Ureter (tissue), 1 donor: ENCODE results near the gene OS9. TPM values are rescaled to one million over a fixed set of nuclear protein-coding genes. Genes with fewer than 3 reads are reported as not detected.
"Not testable (repeated sequence)": the region's sequence is repeated elsewhere in the genome, so short reads cannot be mapped to it uniquely, and the experiment has no call there.

Experiments used
- DNase-seq: peaks from one replicate; pipeline ENCODE4 v3.0.0-alpha.2; 2020; ENCODE audit warnings: low spot score
- total RNA-seq: library from RNA; stranded (reverse); gene quantifications from one replicate; pipeline ENCODE4 v1.2.4, GENCODE V29; 2023
- donor health status: DM: yes; HTN: yes; CAD: no.

Gene OS9
- total RNA-seq, 1 donor from 2014 or later = 201 TPM

DNA sequence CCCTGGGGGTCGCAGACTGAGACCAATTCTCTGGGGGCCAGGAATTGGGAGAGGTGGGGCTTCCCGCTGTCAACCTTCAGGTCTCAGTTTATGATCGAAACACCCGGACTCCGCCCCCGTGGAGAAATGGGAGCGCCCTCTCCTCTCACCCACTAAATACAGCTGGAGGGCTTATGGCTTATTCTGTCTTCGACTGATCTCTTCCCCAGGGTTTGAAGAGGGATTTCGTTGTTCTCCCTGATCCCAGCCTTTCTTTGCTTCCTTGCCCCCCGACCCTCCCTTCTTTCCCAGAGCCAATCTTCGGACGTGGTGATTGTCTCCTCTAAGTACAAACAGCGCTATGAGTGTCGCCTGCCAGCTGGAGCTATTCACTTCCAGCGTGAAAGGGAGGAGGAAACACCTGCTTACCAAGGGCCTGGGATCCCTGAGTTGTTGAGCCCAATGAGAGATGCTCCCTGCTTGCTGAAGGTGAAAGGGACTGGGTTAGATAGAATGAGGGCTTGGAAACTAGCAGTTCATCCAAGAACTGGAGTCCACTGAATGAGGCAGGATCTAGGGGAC, 607 bp downstream of the OS9 start:
- no peak for DNase-seq

DNA sequence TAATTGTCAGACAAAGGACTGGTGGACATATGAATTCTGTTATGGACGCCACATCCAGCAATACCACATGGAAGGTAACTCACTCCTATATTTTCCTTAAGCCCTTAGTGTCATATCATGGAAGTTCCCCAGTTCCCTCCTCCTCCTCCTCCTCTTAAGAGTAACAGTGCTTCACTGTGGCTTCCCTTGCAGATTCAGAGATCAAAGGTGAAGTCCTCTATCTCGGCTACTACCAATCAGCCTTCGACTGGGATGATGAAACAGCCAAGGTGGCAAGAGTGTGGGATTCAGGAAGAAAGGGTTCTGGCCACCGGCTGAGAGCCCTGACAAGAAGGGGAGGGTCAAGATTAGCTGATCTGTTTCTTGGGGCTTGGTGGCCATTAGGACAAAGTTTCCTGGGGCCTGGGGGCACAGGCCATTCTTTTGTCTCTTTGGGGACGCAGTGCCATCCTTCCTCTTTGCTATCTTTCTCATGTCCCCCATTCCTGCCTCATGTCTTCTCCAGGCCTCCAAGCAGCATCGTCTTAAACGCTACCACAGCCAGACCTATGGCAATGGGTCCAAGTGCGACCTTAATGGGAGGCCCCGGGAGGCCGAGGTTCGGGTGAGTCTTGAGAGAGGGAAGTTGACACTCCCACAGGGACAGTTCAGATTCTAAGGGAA, 2.0 kb downstream of the OS9 start:
- no peak for DNase-seq

DNA sequence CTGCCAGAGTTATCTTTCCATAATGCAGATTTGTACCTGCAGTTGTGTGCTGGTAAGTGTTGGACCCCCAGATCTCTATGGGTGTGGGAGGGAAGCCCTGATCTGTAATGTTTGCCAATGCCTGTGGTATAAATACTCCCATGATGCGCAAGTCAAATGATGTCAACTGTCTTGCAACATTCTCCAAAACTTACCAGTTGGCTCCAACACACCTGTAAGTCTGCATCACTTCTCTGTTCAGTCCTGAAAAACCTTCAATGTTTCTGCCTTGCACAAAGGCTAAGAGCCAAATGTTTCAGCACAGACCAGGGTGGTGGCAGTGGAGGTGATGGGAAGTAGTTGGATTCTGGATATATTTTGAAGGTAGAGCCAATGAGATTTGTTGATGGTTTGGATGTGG, 3.1 kb downstream of the OS9 start:
- no peak for DNase-seq

DNA sequence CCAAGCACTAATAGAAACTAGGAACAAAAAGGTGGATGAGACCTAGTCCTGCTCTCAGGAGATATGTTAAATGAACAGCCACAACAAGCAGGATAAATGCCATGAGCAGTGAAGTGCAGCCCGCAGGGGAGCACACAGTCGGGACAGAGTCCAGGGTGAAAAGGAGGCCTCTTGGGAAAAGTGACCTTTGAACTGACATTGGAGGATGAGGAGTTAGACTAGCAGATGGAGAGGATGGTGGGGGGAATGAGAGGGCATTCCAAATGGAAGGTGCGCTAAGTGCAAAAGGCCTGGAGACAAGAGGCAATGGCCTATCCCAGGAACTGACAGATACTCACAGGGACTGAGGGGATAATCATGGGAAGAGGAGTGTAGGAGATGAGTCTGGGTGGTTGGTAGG, 4.5 kb downstream of the OS9 start:
- no peak for DNase-seq

DNA sequence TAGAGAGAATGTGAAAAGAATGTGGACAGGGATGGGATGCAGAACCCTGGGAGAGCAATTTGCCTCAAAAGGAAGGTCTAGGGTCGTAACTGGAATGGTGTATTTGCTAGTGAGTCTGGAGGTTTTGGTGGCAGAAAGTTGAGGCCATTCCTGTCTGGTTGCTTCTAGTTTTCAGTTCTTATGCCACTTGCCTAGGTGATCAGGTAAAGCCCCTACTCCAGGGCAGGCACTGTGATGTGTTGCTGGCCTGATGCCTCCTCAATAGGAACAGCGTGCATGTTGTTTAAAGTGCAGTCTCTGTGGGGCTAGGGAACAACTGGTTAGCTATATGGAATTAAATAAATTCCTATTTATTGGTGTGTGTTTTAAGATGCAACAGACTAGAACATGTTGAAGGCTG, 6.4 kb downstream of the OS9 start:
- no peak for DNase-seq

DNA sequence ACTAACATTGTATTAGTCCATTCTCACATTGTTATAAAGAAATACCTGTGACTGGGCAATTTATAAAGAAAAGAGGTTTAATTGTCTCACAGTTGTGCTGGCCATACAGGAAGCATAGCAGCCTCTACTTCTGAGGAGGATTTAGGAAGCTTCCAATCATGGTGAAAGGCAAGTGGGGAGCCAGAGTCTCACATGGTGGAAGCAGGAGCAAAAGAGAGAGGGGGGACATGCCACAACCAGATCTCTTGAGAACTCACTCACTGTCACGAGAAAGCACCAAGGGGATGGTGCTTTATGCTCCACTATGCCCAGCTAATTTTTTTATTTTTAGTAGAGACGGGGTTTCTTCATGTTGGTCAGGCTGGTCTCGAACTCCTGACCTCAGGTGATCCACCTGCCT, 13.3 kb downstream of the OS9 start:
- no peak for DNase-seq

DNA sequence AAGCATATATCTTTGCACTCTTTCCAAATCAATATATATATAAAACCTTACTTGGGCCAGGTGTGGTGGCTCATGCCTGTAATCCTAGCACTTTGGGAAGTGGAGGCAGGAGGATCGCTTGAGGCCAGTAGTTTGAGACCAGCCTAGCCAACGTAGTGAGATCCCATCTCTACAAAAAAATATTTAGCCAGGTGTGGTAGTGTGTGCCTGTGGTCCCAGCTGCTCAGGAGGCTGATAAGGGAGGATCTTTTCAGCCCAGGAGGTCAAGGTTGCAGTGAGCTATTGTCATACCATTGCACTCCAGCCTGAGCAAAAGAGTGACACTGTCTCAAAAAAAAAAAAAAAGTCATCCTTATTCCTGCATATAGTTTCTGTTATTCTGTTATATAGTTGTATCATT, 14.4 kb downstream of the OS9 start:
- DNase-seq = no peak

DNA sequence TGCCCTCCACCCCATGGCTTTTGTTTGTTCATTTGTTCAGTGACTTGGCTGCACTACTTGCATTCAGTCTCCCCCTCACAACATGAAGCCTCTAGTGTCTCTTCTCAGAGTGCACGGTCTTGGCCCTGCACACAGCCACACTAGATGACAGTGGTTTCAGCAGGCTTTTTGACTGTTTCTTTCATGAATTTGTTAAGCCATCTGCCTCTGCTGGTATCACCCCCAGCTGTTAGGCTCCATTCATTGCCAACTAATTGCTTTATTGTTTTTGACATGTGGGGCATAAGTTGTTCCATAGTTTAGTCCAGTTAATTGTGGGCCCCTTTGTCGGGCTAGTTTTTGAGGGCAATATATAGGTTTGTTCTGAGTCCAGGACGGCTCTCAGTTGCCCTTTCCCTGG, 18.8 kb downstream of the OS9 start:
- no peak for DNase-seq

DNA sequence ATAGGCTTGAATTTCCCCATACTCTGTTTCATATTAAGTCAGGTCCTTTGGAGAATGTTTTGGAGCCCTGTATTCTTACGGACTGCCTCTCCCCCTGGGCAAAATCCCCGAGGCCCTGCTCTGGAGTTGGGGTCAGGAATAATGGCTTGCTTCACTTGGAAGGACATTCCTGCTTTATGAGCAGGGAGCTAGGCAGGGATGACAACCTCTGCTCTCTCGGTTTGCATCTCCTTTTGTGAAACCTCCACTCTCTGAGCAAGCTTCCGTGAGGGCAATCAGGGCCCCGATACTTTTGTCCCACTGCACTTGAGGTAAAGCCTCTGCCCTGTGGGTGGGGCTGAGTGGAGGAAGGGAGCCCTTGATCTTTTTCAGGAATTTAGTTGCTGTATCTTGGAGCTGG, 19.3 kb downstream of the OS9 start:
- no peak for DNase-seq

DNA sequence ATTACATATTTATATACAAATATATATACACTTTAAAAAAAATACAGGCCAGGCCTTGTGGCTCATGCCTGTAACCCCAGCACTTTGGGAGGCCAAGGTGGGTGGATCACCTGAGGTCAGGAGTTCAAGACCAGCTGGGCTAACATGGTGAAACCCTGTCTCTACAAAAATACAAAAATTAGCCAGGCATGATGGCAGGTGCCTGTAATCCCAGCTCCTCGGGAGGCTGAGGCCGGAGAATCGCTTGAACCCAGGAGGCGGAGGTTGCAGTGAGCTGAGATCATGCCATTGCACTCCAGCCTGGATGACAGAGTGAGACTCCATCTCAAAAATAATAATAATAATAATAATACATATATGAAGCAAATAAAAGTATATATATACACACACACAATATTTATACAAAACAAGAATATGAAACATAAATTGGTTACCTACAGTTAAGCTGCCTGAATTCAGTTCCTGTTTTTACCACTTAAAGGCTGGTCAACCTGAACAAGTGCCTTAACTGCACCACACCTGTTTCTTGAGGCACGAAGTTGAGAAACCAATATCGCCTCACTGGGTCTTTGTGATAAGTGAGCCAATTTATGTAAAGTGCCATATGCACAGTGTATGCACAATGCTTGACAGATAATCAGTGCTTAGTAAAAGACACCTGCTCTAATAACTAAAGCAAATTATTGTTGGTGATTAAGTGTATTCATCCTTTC, 21.3 kb downstream of the OS9 start:
- DNase-seq = not testable (repeated sequence)

DNA sequence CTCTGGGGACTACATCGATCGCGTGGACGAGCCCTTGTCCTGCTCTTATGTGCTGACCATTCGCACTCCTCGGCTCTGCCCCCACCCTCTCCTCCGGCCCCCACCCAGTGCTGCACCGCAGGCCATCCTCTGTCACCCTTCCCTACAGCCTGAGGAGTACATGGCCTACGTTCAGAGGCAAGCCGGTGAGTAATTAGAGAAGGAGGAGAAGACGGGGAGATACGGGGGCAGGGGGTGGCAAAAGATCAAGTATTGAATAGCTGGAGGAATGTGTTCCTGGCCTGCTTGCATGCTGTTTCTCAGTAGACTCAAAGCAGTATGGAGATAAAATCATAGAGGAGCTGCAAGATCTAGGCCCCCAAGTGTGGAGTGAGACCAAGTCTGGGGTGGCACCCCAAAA, 21.9 kb downstream of the OS9 start:
- no peak for DNase-seq

DNA sequence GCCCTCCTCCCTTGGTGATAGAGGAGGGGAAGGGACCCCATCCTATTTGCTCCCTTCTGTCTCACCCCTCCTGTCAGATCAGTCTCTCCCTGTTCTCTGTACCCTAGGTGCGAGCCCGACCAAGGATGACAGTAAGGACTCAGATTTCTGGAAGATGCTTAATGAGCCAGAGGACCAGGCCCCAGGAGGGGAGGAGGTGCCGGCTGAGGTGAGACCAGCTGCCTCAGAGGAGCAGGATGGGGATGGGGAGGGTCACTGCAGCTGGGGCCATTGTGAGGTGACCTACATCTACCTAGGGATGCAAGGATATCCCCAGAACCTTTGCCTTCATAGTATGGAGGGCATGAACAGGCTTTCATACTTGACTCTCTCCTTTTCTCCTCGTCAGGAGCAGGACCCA, 22.4 kb downstream of the OS9 start:
- no peak for DNase-seq

DNA sequence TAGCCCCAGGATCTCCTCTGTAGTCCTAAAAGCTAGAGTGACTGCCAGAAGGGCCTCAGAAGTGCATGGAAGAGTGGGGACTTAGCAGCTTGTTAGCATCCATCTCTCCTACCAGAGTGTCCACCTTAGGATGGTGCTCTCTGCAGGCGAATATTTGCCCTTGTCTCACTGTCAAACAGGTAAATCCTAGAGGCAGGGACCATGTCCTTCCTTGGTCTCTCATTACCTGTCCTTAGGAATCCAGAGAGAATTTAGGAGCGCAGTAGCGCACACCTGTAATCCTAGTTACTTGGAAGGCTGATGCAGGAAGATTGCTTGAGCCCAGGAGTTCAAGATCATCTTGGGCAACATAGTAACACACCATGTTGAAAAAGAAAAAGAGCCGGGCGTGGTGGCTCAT, 23.2 kb downstream of the OS9 start:
- no peak for DNase-seq

DNA sequence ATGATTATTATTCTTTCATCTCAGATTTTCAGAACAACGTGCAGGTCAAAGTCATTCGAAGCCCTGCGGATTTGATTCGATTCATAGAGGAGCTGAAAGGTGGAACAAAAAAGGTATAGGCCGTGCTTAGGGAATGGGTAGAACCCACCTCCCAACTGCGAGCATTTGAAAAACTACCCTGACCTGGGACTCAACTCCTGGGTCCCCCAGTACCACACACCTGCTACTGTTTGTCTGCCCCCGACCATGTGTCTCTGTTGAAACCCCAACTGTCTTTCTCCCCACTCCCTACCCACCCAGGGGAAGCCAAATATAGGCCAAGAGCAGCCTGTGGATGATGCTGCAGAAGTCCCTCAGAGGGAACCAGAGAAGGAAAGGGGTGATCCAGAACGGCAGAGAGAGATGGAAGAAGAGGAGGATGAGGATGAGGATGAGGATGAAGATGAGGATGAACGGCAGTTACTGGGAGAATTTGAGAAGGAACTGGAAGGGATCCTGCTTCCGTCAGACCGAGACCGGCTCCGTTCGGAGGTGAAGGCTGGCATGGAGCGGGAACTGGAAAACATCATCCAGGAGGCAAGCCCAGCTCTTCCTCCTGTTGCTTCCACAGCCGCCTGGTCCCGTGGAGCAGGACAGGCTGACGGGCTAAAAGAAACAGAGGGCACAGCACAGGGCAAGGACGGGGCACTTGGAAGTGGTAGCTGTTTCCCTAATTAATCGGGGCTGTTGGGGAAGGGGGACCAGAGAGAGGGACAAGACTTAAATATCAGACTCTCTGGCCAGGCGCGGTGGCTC, 24.1 kb downstream of the OS9 start:
- no peak for DNase-seq

DNA sequence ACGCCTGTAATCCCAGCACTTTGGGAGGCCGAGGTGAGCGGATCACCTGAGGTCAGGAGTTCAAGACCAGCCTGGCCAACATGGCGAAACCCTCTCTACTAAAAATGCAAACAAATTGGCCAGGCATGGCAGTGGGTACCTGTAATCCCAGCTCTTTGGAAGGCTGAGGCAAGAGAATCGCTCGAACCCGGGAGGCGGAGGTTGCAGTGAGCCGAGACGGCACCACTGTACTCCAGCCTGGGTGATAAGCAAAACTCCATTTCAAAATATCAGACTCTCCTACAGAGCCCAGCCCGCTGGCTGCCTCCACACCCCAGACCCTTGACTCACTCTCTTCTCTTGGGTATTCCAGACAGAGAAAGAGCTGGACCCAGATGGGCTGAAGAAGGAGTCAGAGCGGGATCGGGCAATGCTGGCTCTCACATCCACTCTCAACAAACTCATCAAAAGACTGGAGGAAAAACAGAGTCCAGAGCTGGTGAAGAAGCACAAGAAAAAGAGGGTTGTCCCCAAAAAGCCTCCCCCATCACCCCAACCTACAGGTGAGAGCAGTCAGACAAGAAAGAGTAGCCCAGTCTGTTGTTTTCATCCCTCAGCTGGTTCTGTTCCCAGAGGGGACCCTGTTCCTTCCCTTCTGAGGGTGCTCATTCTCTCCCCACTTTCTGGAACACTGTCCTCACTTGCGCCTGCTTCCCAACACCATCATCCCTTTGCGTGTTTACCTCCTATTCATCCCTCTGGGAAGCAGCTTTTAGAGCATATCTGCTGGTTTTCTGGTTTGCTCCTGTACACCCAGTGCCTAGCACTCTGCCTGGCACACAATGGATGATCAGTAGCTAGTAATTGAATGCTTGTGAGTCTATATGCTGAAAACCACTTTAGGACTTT, 25.0 kb downstream of the OS9 start:
- no peak for DNase-seq

DNA sequence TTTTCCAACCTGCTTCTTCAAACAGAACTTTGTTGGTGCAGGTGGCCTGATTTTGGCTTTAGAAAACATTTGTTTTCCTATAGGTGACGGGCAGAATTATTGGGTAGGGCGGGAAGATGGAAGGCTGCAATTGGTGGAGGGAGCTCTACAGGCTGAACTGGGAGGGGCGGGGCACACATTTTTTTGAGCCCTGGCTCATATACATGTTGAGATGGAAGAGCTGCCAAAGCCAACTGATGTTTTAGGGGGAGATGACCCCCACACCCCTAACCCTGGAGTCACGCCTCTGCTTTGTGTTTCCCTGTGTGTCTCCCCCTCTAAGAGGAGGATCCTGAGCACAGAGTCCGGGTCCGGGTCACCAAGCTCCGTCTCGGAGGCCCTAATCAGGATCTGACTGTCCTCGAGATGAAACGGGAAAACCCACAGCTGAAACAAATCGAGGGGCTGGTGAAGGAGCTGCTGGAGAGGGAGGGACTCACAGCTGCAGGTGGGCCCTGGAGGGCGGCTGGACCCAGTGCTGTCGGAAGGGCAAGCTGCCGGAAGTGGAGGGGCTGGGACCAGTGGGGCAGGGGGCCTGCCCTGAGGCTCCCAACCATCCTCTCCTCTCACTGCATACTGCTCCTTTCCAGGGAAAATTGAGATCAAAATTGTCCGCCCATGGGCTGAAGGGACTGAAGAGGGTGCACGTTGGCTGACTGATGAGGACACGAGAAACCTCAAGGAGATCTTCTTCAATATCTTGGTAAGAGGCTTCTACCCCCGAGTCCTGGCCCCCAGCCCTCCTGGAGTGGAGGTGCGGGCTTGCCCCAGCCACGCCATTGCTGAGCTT, 26.1 kb downstream of the OS9 start:
- no peak for DNase-seq

DNA sequence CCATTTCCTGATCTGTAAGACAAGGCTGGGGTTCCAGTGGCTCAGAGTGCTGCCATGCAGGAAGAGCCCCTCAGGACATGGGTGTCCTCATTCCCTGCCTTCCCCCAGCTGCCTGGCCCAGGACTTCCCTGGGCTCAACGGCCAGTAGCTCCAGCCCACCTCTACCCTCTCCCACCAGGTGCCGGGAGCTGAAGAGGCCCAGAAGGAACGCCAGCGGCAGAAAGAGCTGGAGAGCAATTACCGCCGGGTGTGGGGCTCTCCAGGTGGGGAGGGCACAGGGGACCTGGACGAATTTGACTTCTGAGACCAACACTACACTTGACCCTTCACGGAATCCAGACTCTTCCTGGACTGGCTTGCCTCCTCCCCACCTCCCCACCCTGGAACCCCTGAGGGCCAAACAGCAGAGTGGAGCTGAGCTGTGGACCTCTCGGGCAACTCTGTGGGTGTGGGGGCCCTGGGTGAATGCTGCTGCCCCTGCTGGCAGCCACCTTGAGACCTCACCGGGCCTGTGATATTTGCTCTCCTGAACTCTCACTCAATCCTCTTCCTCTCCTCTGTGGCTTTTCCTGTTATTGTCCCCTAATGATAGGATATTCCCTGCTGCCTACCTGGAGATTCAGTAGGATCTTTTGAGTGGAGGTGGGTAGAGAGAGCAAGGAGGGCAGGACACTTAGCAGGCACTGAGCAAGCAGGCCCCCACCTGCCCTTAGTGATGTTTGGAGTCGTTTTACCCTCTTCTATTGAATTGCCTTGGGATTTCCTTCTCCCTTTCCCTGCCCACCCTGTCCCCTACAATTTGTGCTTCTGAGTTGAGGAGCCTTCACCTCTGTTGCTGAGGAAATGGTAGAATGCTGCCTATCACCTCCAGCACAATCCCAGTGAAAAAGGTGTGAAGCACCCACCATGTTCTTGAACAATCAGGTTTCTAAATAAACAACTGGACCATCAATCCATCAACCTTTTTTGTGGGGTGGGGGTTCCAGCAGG, 27.0 kb downstream of the OS9 start:
- no peak for DNase-seq

DNA sequence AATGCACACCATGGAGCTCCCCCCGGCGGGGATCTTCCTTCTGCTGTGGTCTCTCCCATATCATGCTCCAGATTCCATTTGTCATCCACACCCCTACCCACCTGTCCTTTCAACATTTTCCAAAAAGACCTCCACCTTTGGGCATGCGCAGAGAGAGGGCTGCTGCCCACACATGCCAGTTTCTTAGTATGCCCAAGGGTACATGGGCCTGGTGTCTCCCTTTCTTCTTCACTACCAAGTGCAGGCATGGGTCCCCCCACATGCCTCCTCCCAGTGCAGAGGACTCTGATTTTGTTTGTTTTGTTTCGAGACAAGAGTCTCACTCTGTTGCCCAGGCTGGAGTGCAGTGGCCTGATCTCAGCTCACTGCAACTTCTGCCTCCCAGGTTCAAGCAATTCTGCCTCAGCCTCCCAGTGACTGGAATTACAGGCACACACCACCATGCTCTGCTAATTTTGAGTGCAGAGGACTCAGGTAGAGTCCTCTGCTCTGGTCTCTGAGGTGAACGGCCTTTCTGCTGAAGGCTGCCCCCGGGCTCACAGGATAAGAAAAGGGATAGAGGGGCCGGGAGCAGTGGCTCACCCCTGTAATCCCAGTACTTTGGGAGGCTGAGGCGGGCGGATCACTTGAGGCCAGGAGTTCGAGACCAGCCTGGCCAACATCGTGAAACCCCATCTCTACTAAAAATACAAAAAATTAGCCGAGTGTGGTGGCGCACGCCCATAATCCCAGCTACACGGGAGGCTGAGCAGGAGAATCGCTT, 28.1 kb downstream of the OS9 start:
- not testable (repeated sequence) for DNase-seq
